GM23338 (cell line): Measurements from ENCODE around the gene MRPS31. TPM values are rescaled to one million over a fixed set of nuclear protein-coding genes. Genes with fewer than 3 reads are reported as not detected.

Experiments used
- ATAC-seq: fragments of 200-7000 bp; cut with Tn5 transposase; 3 replicates; pipeline ENCODE4 v1.9.1; 2020
- DNase-seq: peaks from one replicate; pipeline ENCODE4 v3.0.0-alpha.2; 2015; ENCODE audit warnings: low spot score
- H2AFZ ChIP-seq: fragments of 200-600 bp; sonication (generic); 2 replicates; pipeline ENCODE4 v1.8.0; 2016; ENCODE audit warnings: antibody characterized with exemption, mild to moderate bottlenecking, moderate library complexity
- H3F3A ChIP-seq: fragments of 200-600 bp; sonication (generic); replicated peaks from 2 replicates; pipeline ENCODE4 v1.8.0; 2017; ENCODE audit warnings: antibody characterized with exemption, mixed run types, low read depth
- H3K27ac ChIP-seq: fragments of 200-600 bp; sonication (generic); 2 replicates; pipeline ENCODE4 v1.6.1; 2016; ENCODE audit warnings: low read depth
- H3K27me3 ChIP-seq: fragments of 200-600 bp; sonication (generic); 2 replicates; pipeline ENCODE4 v1.8.0; 2016; ENCODE audit warnings: mild to moderate bottlenecking, mixed run types, moderate library complexity; ENCODE audit not compliant: insufficient read depth
- H3K36me3 ChIP-seq: fragments of 200-600 bp; sonication (generic); 2 replicates; pipeline ENCODE4 v1.8.0; 2016; ENCODE audit warnings: mild to moderate bottlenecking; ENCODE audit not compliant: insufficient read depth
- H3K4me1 ChIP-seq: fragments of 200-600 bp; sonication (generic); 2 replicates; pipeline ENCODE4 v1.8.0; 2016; ENCODE audit warnings: mild to moderate bottlenecking, moderate library complexity; ENCODE audit not compliant: insufficient read depth
- H3K4me2 ChIP-seq: fragments of 200-600 bp; sonication (generic); 2 replicates; pipeline ENCODE4 v1.7.1; 2017; ENCODE audit warnings: mixed run types
- H3K4me3 ChIP-seq: fragments of 200-600 bp; sonication (generic); 2 replicates; pipeline ENCODE4 v1.6.1; 2016; ENCODE audit warnings: mixed run types
- H3K79me2 ChIP-seq: fragments of 200-600 bp; sonication (generic); replicated peaks from 2 replicates; pipeline ENCODE4 v1.8.0; 2017; ENCODE audit warnings: mild to moderate bottlenecking; ENCODE audit not compliant: insufficient read depth
- H3K9me2 ChIP-seq: fragments of 200-600 bp; sonication (generic); 2 replicates; pipeline ENCODE4 v1.8.0; 2017; ENCODE audit not compliant: insufficient read depth
- H4K20me1 ChIP-seq: fragments of 200-600 bp; sonication (generic); replicated peaks from 2 replicates; pipeline ENCODE4 v1.8.0; 2017; ENCODE audit warnings: mild to moderate bottlenecking; ENCODE audit not compliant: insufficient read depth
- H3K27ac Mint-ChIP-seq: 2 replicates; pipeline ENCODE4 v1.8.0; 2020; ENCODE audit warnings: inconsistent platforms, mild to moderate bottlenecking, moderate library complexity, mixed read lengths
- H3K27me3 Mint-ChIP-seq: 3 replicates; pipeline ENCODE4 v1.8.0; 2022; ENCODE audit warnings: low read depth, mild to moderate bottlenecking, moderate library complexity, mixed read lengths, inconsistent platforms; ENCODE audit not compliant: insufficient read depth, poor library complexity
- H3K36me3 Mint-ChIP-seq: 3 replicates; pipeline ENCODE4 v1.8.0; 2021; ENCODE audit warnings: low read depth, mild to moderate bottlenecking, inconsistent platforms, moderate library complexity, mixed read lengths
- H3K4me1 Mint-ChIP-seq: 3 replicates; pipeline ENCODE4 v1.8.0; 2020; ENCODE audit warnings: mild to moderate bottlenecking, inconsistent platforms, mixed read lengths
- H3K4me3 Mint-ChIP-seq: 3 replicates; pipeline ENCODE4 v1.8.0; 2021; ENCODE audit warnings: moderate library complexity, mild to moderate bottlenecking, inconsistent platforms, mixed read lengths
- H3K9me3 Mint-ChIP-seq: 3 replicates; pipeline ENCODE4 v1.8.0; 2020; ENCODE audit warnings: moderate library complexity, mild to moderate bottlenecking, inconsistent platforms, mixed read lengths
- CREB1 ChIP-seq: fragments of 250-450 bp; sonication (Bioruptor Pico); IDR thresholded peaks from 2 replicates; pipeline ENCODE4 v1.5.0; 2020; ENCODE audit warnings: low read depth, mild to moderate bottlenecking, moderate library complexity
- CTCF ChIP-seq, 2 experiments: fragments of 200-600 bp in 1 of 2; sonication (generic) in 1 of 2; conservative IDR thresholded peaks; 2 replicates each; pipeline versions ENCODE4 v1.5.1 to v1.6.1; 2016 to 2017; ENCODE audit warnings: antibody characterized with exemption in 2 of 2, low read depth in 2 of 2, mild to moderate bottlenecking in 2 of 2, moderate library complexity in 1 of 2
- ETS1 ChIP-seq: IDR thresholded peaks from 2 replicates; pipeline ENCODE4 v1.6.1; 2016; ENCODE audit warnings: antibody characterized with exemption
- EZH2 ChIP-seq: fragments of 200-600 bp; sonication (generic); IDR thresholded peaks from one replicate; pipeline ENCODE4 v1.8.0; 2017; ENCODE audit warnings: antibody characterized with exemption, mild to moderate bottlenecking, low read depth; ENCODE audit not compliant: unreplicated experiment
- EZH2phosphoT487 ChIP-seq: fragments of 200-600 bp; sonication (generic); IDR thresholded peaks from one replicate; pipeline ENCODE4 v1.8.1; 2018; ENCODE audit warnings: antibody characterized with exemption; ENCODE audit not compliant: unreplicated experiment
- JUNB ChIP-seq: IDR thresholded peaks from one replicate; pipeline ENCODE4 v1.6.1; 2016; ENCODE audit warnings: antibody characterized with exemption; ENCODE audit not compliant: unreplicated experiment
- POLR2AphosphoS5 ChIP-seq: IDR thresholded peaks from 2 replicates; pipeline ENCODE4 v1.6.1; 2016; ENCODE audit warnings: antibody characterized with exemption, low read depth
- REST ChIP-seq: IDR thresholded peaks from one replicate; pipeline ENCODE4 v1.6.1; 2018; ENCODE audit warnings: antibody characterized with exemption; ENCODE audit not compliant: unreplicated experiment
- STAT1 ChIP-seq: IDR thresholded peaks from one replicate; pipeline ENCODE4 v1.6.1; 2016; ENCODE audit warnings: antibody characterized with exemption; ENCODE audit not compliant: unreplicated experiment
- ZNF331 ChIP-seq: fragments of 250-450 bp; sonication (Bioruptor Pico); IDR thresholded peaks from 2 replicates; pipeline ENCODE4 v1.5.0; 2020; ENCODE audit warnings: low read depth, mild to moderate bottlenecking, moderate library complexity
- ZNF462 ChIP-seq: fragments of 250-450 bp; sonication (Bioruptor Pico); IDR thresholded peaks from 2 replicates; pipeline ENCODE4 v1.5.0; 2020; ENCODE audit warnings: mild to moderate bottlenecking, moderate library complexity
- polyA plus RNA-seq: library from polyadenylated mRNA; unstranded; fragments of >200 nt; fragmentation: Nextera tagmentation; extraction: Ambion mirVana; gene quantifications from 2 replicates; pipeline ENCODE4 v1.2.1, GENCODE V29; 2016
- total RNA-seq: library from RNA; depleted of rRNA; stranded (reverse); fragments of >200 nt; shearing (Covaris generic); gene quantifications from 2 replicates; pipeline ENCODE4 v1.2.3, GENCODE V29; 2014

Gene MRPS31
- total and polyA plus RNA-seq, 2 experiments from 2014 or later, result 26.8 to 62.7 TPM

GRCh38 chr13:40793339-40793738 is 22.3 kb upstream of the MRPS31 start:
- no peaks in the 10 kb centered on the region for H3K9me3 Mint-ChIP-seq
- TF ChIP-seq ZNF331 (CRISPR knock-in tag) (no peak), EZH2phosphoT487 (no peak), POLR2AphosphoS5 (no peak), CTCF (conservative IDR thresholded peaks at IDR 0.05; ENCODE audit: low read depth in 2 of 2) (no peak), ZNF462 (CRISPR knock-in tag) (no peak), JUNB (no peak), ETS1 (no peak), STAT1 (no peak), CREB1 (CRISPR knock-in tag) (no peak), EZH2 (no peak), REST (no peak)
- ATAC-seq, result no peak

More at GRCh38 chr13:40793339-40793738, 22.3 kb upstream of the MRPS31 start:
- Histone ChIP-seq H3K9me2 (no peaks in the 10 kb centered on the region), H3K79me2 (no peaks in the 10 kb centered on the region), H3K36me3 (no peaks in the 10 kb centered on the region), H3F3A (0 out of 2 replicates have a peak, but pooled peaks cover 10% of the 10 kb centered on the region), H4K20me1 (no peaks in the 10 kb centered on the region), H3K27ac (no peak overlapping the region), H3K4me1 (peaks cover 7% of the 10 kb centered on the region; the same call in 1 of the 2 replicates), H3K4me3 (no peak overlapping the region), H3K27me3 (no peaks in the 10 kb centered on the region), H3K4me2 (no peak overlapping the region), H2AFZ (no peak overlapping the region)
- H3K36me3 Mint-ChIP-seq, result peaks cover 24% of the 10 kb centered on the region
- no peak overlapping the region for H3K27ac Mint-ChIP-seq
- H3K4me3 Mint-ChIP-seq, result no peak overlapping the region
- peaks cover 7% of the 10 kb centered on the region; the same call in 2 of the 3 replicates for H3K4me1 Mint-ChIP-seq
- DNase-seq, result no peak
- H3K27me3 Mint-ChIP-seq, result peaks cover 2% of the 10 kb centered on the region
